Measurements from ENCODE around the gene GFOD1.

The GFOD1 gene

DNA sequence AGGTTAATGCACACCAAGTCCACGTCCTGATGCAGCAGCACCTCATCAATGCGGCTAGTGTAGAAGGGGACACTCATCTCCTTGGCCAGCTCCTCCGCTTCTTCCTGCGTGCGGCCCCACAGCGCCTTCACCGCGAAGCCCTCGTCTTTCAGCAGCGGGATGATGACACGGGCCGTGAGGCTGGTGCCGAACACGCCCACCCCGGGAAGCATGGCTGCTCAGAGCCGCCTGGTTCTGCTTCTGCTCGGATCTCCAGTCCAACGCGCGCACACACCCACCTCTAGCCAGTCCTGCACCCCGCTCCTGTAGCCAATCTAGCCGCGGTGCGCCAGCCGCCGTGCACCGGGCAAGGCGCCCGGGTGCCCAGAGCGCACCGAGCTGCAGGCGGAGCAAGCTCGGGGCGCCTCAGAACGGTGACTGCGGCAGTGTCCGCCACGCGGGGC lies 700 bp downstream of the GFOD1 start:
- DNase-seq (ENCODE audit: low read depth in 2 of 2) = peak; percentile 41 to 57

DNA sequence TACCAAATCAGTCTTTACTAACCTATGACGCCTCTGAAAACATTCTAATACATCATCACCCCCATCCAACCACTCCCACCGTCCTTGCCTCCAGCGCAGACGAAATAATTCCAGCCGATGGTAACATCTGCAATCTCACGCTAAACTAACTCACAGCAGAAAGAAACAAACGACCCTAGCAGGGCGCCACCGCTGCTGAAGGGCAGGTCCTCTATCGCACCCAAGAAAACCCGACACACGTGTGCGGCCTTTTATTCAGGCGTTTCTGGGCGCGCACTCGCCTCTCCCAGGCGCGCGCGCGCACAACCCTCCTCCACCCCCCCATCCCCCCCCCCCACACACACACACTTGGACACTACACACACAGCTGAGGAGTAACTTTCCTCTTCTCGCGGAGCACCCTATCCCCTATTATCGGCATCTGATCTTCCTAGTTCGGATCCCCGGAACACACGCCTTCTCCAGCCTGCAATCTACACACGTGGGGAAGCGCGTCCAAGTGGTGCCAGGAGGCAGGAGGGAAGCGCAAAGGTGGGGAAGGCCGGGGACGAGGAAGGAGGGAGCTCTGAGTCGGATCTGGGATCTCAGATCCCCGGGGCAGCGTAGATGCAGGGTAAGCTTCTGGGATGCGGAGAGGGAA lies 1.4 kb downstream of the GFOD1 start:
- DNase-seq (ENCODE audit: low read depth in 2 of 2) = peak in 1 of 2 experiments; percentile 29

DNA sequence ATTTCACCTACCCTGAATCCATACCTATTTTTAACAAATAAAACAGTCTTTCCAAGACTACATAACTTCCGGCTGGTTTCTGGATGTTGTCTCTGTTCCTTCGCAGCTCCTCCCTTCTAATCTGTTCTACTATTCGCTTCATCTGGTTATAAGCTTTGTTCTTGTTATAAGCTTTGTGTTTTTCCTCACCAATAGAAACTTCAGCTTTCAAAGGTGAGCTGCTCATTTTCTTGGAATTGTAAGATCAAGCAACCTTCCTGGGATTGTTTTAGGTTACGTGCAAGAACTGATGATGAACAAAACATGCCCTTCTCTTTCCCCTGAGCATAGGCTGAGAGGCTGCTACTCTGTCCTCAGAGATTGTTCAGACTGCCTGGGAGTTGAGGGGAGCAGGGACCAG lies 2.1 kb downstream of the GFOD1 start:
- DNase-seq (ENCODE audit: low read depth in 2 of 2) = no peak

DNA sequence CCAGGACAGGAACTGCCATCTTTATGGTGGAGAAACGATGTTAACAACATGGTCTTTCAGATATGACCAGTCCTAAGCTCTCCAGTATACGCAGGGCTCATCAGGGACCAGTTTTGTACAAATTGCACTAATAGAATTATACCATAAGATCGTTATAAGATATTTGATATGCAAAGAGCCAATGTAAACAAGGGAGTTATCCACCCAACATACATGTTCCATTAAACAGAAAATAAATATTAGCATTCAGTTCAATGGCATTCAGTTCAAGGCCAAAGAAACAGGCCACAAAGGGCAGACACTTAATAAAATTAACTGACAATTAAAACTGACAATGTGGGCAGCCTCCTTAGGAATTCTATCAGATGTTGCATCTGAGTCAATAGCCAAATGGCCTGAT lies 2.6 kb downstream of the GFOD1 start:
- DNase-seq (ENCODE audit: low read depth in 2 of 2) = no peak

DNA sequence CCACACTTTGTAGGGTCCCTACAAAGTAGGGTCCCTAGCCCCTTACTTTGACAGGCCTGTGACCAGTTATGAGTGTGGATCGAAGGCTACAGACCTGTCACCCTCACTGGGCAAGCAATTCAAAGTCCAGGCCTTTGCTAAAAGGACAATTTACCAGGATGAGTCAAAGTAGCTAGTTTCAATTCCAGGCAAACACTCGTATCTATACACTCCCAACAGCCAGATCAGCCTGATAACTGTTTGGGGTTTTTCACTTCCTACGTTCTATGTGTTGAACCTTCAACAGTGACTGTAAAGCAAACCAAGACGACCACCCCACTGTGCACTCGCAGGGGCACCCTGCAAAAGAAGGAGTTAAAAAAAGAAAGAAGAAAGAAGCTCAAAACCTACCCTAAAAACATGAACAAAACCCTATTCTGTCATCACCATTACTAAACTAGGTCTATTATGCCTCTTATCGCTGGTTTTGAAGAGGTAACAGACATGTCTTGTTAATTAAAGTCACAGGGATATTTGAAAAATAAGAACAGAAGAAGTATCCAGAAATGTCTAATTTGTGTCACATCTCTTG lies 3.2 kb downstream of the GFOD1 start:
- DNase-seq (ENCODE audit: low read depth in 2 of 2) = no peak

DNA sequence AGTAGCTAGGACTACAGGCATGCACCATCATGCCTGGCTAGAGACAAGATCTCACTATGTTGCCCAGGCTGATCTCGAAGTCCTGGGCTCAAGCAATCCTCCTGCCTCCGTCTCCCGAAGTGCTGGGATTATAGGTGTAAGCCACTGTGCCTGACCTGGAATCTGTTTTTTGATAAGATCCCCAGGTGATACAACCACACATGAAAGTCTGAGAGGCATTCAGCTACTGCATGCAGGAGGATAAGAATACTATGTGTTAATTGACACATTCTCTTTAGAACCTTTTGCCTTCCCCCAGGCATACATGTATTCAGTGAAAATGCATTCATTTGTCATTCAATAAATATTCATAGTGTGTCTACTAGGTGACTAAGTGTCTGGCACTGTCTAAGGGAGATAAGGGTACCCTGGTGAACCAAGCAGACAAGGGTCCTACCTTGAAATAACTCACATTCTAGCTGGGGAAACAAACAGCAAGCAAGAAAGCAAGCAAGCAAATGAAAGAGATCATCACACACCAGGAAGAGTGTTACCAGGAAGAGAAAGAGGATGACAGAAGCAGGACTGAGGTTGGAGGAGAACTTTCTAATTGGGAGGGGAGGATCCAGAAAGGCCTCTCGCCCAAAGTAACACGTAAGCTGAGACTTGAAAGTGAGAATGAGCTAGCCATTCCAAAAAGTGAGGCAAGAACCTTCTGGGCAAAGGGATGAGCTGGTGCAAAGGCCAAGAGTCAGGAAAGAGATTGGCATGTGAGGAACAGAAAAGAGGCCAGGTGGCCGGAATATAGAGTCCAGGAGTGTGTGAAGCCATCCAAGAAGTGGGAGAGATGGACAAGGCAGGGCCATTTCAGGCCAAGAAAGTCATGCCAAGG lies 6.5 kb downstream of the GFOD1 start:
- no peak for DNase-seq (ENCODE audit: low read depth in 2 of 2)

DNA sequence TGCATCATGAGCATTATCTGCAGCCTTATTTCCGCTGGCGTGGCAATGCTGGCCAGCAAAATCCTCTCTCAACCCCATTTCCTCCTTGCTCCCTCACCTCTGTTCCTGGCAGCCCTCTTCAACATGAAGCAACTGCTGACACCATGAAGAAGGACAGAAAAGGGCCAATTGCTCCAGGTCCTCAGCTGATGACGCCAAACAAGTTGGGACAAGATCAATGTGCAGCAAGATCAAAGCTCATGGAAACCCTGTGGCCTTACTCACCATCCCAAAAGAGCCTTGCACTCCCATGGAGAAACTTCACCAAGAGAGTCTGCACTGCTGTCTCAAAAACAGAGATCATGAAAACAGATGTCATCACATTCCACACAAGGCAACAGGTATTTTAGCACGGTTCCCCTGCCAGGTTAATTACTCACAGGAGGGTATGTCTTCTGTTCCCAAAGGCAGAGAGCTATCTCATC lies 7.4 kb downstream of the GFOD1 start:
- DNase-seq (ENCODE audit: low read depth in 2 of 2) = no peak

DNA sequence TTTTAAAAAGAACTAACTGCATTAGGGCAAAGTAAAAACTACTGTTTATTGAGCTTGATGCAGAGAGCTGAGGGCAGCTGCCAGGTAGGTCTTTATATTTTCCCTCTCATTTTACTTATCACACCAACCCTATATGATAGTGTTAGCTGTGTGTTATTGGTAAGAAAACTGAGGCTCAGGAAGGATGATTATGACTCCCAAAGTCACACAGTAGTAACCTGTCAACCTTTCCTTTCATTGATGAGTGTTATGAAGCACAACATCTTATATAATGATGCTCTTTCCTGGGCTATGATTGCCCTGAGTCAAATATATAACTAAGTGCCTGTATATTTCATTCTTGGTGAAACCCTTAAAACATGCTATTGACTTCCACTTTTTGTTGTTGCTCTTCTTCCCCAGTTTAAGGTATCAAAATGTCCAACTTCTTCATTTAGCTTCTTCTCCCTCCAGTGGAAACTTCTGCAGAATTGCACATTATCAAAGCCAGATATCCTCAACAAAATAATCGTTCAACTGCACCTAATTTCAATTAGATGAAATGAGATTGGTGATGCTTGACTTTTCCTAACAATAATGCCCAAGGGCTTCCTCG lies 8.1 kb downstream of the GFOD1 start:
- no peak for DNase-seq (ENCODE audit: low read depth in 2 of 2)

DNA sequence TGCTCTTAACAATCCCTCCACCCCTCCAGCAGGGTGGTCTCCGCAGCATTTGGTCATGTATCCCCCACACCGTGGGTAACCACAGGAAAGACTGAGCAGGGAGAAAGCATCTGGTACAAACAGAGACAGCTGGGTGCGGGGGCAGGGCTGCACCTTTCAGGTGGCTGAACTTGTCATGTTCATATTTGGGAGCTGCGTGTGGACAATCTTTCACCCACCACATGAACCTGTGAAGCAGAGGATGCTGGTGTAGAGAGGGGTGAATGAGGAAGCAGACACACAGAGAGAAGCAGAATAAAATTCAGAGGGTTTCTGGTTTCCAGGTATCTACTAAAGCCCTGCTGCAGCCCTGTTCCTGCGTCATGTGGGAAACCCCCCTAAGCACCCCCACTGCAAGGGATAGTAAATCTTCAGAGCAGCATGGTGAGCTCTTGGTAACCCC lies 8.9 kb downstream of the GFOD1 start:
- DNase-seq (ENCODE audit: low read depth in 2 of 2) = no peak

DNA sequence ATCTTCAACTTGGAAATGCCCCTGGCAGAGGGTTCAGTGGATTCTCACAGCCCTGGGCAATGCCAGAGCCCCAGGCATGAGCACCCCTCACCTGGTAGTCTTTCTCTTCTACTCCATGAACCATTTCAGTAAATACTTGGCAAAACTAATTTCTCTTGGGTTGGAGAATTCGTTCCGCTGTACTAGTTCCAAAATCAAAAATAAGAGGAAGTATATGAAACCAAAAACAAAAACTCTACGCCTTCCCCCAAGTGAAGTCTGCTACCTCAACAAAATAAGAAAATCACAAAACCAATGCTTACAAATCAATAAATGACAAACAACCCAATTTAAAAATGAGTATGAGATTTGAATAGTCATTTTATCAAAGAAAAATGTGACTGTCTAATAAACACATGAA lies 12.6 kb downstream of the GFOD1 start:
- no peak for DNase-seq (ENCODE audit: low read depth in 2 of 2)

DNA sequence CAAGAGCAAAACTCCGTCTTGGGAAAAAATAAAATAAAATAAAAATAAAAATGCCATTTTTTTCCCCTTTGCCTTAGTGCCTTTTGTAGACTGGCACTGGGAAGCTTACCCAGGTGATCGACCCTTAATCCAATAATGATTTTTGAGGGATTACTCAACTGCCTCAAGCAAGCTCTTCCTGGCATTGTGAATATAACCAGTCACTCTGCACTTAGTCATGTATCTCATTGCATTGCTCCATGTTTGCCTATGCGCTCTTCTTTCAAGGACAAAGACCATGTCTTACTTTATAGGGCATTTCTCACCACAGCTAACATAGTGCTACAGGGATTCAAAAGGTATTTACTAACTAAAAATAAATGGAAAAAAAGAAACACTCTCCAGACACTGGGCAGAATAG lies 13.0 kb downstream of the GFOD1 start:
- no peak for DNase-seq (ENCODE audit: low read depth in 2 of 2)

DNA sequence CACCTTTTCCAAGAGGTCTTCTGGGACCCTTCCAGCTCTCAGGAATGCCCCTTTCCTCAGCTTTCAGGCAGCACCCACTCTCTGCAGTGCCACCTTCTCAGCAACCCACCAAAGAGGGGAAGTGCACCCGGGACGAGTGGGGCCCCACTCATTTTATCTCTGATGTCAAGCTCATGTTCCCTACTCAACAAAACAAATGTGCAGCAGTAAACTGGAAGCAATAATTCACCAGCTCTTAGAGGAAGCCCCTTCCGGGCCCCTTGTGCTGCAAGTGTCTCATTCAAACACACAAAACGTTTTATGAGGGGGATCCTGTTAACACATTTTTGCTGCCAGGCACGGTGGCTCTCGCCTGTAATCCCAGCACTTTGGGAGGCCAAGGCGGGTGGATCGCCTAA lies 13.6 kb downstream of the GFOD1 start:
- no peak for DNase-seq (ENCODE audit: low read depth in 2 of 2)

DNA sequence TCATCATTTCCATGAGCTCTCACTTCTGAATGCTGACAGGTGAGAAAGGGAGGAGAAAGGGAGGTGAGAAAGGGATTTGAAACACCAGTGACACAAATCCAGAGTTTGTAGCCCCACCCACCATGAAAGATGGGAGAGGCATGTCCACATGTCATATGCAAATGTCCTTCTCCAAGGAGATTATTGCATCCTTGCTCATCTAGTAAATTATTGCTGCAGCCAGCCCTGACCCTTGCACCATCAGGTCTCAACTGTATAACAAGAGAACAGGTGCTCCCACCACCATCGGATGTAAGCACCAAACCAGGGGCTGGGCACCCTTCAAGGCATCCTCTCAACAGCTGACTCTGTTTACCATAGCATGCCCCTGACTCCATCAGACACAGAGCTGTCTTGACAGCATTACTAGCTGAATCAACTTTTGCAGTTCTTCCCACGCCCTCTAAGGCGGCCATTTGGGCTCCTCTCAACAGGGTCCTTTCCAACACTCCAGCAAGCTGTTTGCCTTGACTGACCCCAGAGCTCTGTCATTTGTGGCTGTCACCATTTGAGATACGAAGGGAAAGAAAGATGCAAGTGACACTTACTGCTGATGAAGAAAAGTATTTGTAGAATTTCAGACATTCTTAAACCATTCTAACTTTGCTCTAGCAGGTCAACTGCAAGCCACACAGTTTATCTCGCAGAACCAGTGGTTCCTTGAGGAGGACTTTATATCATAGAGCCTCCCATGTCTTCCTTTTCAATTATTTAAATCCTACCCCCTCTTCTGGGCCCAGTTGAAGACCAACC lies 14.2 kb downstream of the GFOD1 start:
- DNase-seq (ENCODE audit: low read depth in 2 of 2) = no peak

DNA sequence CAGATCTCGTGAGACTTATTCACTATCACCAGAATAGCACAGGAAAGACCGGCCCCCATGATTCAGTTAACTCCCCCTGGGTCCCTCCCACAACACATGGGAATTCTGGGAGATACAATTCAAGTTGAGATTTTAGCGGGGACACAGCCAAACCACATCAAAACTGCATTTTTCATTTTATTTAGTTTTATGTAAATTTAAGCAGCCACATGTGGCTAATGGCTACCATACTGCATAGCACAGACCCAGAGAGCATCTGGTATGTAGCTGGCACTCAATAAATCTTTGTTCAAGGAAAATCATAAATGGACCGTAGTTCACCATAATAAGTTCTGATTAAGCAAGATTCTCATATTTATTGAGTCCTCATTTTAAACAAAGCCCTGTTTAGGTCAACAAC lies 15.3 kb downstream of the GFOD1 start:
- DNase-seq (ENCODE audit: low read depth in 2 of 2) = no peak

DNA sequence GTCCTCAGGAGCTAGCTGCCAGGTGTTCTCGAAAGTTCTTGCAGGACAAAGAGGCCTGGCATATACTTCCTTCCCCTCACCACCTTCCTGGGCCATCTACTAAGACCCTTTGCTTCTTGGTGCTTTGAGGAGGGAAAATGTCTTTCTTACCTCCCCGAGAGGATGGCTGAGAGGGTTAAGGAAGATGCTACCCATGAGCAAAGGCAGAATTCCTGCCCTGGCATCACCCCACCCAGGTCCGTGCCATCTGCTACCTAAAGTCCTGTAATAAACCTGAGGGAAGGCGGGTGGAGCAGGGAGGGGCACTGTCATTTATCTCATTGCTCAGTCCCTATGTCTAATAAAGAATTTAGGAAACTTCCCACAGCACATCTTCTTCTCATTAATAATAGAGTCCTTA lies 16.2 kb downstream of the GFOD1 start:
- no peak for DNase-seq (ENCODE audit: low read depth in 2 of 2)

DNA sequence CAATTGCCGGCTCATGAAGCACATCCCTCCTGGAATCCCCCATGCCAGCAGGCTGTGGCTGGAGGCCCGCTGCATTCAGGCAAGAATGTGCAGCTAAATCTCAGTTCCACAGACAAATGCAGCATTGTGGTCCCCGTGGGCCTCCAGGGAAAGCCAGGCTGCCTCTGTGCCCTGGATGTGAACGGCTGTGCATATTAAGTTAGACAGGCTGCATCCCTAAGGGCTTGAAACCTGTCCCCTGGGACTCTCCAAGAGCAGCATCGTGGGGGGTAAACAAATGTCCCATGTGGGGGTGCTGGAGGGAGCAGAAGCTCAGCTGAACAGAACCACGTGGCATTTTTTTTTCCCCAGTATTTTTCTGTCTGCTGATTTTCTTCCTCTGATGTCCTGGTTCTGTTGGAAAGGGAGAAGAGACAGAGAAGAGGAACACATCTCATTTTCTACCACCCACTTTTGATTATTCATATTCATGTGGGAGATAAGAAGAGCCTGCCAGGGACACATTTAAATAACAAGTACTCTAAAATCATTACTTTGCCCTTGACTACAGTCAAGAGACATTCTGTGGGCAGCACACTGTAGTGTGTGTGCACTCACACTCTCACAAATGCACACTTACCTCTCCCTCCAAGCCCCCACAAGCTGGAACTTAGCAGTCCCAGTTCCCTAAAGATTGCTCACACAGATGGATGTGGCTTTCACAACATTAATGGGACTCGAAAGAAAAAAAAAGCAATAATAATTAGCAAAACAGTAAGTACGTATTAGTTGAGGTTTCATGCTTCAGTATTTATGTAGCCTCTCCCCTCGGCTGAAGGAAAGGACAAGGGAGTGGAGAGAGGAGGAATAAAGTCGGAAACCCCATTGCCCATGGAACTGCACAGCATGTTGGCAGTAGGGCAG lies 16.9 kb downstream of the GFOD1 start:
- no peak for DNase-seq (ENCODE audit: low read depth in 2 of 2)

DNA sequence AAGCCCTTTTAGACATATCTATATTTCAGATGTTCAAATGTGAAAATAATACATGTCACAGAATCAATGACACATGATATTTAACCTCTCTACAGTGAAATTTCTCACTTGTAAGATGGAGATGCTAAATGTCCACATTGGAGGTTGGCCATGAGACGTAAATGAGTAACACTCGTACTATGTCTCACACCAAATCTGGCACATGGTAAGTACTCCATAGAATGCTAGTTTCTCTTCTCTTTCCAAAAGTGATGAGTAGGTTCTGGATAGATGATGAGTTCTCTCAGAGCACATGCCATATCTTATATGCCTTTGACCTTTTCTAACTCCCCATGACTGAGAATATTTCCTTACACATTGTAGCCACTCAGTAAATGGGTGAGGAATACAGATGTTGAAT lies 17.7 kb downstream of the GFOD1 start:
- no peak for DNase-seq (ENCODE audit: low read depth in 2 of 2)

DNA sequence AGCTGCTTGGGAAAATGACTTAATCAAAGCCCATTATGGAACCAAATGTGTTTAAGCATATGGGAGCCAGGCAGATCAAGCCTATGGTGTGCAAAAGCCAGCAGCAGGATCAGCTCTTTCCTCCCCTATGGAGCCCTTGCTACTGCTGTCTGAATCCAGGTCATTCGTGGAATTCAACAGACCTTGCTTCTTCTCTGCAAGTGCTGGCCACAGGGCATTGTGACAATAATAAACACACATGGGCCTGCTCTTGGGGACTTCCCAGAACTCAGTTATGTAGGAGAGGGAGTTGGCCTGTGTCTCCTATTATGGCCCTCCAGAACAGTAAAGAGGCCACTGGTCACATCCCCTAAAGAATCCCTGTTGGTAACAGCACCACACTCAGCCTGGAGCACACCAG lies 18.6 kb downstream of the GFOD1 start:
- DNase-seq (ENCODE audit: low read depth in 2 of 2) = no peak

DNA sequence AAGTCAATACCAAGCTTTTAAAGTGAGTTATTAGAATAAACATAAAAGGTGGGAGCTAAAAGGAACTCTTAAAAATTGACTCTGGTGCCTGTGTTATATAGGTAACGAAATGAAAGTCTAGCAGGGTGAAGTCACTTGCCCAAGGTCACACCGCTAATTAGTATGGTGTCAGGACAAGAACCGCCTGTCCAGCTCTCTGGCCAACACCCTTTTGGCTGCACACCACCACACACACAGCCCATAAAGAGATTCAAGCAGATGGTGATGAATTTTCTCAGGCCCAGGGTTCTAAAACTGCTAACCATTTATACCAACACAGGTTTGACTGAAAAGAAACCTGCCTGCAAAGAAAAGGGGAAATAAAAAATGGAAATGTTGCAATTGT lies 20.2 kb downstream of the GFOD1 start:
- DNase-seq (ENCODE audit: low read depth in 2 of 2) = no peak

All from stimulated activated CD4-positive, alpha-beta T cell treated with anti-CD3 and anti-CD28 coated beads, Interleukin-12 subunit alpha, Interleukin-12 subunit beta, amount 100 ng/mL, for 24 hours (primary cell).